Keratinocyte (primary cell): Measurements from ENCODE around the gene MTSS2.
"Not testable (repeated sequence)": the region's sequence is repeated elsewhere in the genome, so short reads cannot be mapped to it uniquely, and the experiment has no call there.

Experiments used
- EZH2 ChIP-seq: IDR thresholded peaks from one replicate; pipeline ENCODE4 v1.6.1; 2012; ENCODE audit warnings: inconsistent platforms, mild to moderate bottlenecking, low read length, moderate library complexity
- TF ChIP-seq, protein P1 (sequence below), 3 experiments: IDR thresholded peaks in 1 of 3; conservative IDR thresholded peaks in 1 of 3; optimal IDR thresholded peaks in 1 of 3; 2 replicates in 2 of 3; 3 replicates in 1 of 3; pipeline versions ENCODE3 to v1.5.1; 2011; ENCODE audit warnings: low read length in 3 of 3, mild to moderate bottlenecking in 3 of 3, moderate library complexity in 2 of 3, control low read depth in 1 of 3, inconsistent platforms in 1 of 3; ENCODE audit not compliant: insufficient read depth in 2 of 3; ENCODE audit errors: extremely low read depth in 1 of 3

DNA sequence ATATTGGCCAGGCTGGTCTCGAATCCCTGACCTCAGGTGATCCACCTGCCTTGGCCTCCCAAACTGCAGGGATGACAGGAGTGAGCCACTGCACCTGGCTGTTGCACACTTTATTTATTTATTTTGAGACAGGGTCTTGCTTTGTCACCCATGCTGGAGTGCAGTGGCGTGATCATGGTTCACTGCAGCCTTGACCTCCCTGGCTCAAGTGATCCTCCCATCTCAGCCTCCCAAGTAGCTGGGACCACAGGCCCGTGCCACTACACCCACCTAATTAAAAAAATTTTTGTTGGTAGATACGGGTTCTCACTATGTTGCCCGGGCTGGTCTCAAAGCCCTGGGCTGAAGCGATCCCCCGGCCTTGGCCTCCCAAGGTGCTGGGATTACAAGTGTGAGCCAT is 42.6 kb downstream of the MTSS2 start:
- TF ChIP-seq, protein P1, sequence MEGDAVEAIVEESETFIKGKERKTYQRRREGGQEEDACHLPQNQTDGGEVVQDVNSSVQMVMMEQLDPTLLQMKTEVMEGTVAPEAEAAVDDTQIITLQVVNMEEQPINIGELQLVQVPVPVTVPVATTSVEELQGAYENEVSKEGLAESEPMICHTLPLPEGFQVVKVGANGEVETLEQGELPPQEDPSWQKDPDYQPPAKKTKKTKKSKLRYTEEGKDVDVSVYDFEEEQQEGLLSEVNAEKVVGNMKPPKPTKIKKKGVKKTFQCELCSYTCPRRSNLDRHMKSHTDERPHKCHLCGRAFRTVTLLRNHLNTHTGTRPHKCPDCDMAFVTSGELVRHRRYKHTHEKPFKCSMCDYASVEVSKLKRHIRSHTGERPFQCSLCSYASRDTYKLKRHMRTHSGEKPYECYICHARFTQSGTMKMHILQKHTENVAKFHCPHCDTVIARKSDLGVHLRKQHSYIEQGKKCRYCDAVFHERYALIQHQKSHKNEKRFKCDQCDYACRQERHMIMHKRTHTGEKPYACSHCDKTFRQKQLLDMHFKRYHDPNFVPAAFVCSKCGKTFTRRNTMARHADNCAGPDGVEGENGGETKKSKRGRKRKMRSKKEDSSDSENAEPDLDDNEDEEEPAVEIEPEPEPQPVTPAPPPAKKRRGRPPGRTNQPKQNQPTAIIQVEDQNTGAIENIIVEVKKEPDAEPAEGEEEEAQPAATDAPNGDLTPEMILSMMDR (optimal IDR thresholded peaks at IDR 0.05 in 1 of 3, IDR thresholded peaks at IDR 0.05 in 1 of 3, conservative IDR thresholded peaks at IDR 0.05 in 1 of 3; ENCODE audit: extremely low read depth in 1 of 3, insufficient read depth in 2 of 3, low read length in 3 of 3), result not testable (repeated sequence)
- TF ChIP-seq EZH2, result not testable (repeated sequence)
